HG03520 (cell line): ENCODE measurements around the gene TMPRSS12.
"Not testable (repeated sequence)": the region's sequence is repeated elsewhere in the genome, so short reads cannot be mapped to it uniquely, and the experiment has no call there.

Experiments
- ATAC-seq: cut with Tn5 transposase; IDR thresholded peaks from one replicate; pipeline ENCODE4 v1.9.1; 2021; ENCODE audit warnings: mild to moderate bottlenecking, moderate library complexity; ENCODE audit not compliant: unreplicated experiment

Gene TMPRSS12

GRCh38 chr12:50855679-50856078 is 13.0 kb downstream of the TMPRSS12 start:
- ATAC-seq: not testable (repeated sequence)

GRCh38 chr12:50859621-50860310 is 17.0 kb downstream of the TMPRSS12 start:
- no peak for ATAC-seq

GRCh38 chr12:50862316-50862715 is 19.6 kb downstream of the TMPRSS12 start:
- no peak for ATAC-seq

GRCh38 chr12:50865266-50865665 is 22.5 kb downstream of the TMPRSS12 start:
- ATAC-seq: no peak

- not testable (repeated sequence) for ATAC-seq
Measured at GRCh38 chr12:50868881-50869280, 26.2 kb downstream of the TMPRSS12 start.

GRCh38 chr12:50882563-50882962 is 39.8 kb downstream of the TMPRSS12 start:
- ATAC-seq: no peak

- ATAC-seq: no peak
Measured at GRCh38 chr12:50887191-50887590, 44.5 kb downstream of the TMPRSS12 start.

GRCh38 chr12:50888666-50889065 is 45.9 kb downstream of the TMPRSS12 start:
- ATAC-seq: no peak

GRCh38 chr12:50894241-50894640 is 51.5 kb downstream of the TMPRSS12 start:
- ATAC-seq: no peak

GRCh38 chr12:50901685-50902113 is 59.0 kb downstream of the TMPRSS12 start:
- ATAC-seq: no peak

- ATAC-seq: not testable (repeated sequence)
Measured at GRCh38 chr12:50908479-50908878, 65.8 kb downstream of the TMPRSS12 start.

- not testable (repeated sequence) for ATAC-seq
Measured at GRCh38 chr12:50912361-50912760, 69.6 kb downstream of the TMPRSS12 start.

- no peak for ATAC-seq
Measured at GRCh38 chr12:50913224-50913623, 70.5 kb downstream of the TMPRSS12 start.

GRCh38 chr12:50914872-50915484 is 72.3 kb downstream of the TMPRSS12 start:
- ATAC-seq: no peak

- no peak for ATAC-seq
Measured at GRCh38 chr12:50916292-50916691, 73.6 kb downstream of the TMPRSS12 start.

- no peak for ATAC-seq
Measured at GRCh38 chr12:50918584-50919316, 76.0 kb downstream of the TMPRSS12 start.

GRCh38 chr12:50922820-50923219 is 80.1 kb downstream of the TMPRSS12 start:
- no peak for ATAC-seq

GRCh38 chr12:50923361-50924130 is 80.8 kb downstream of the TMPRSS12 start:
- no peak for ATAC-seq

- ATAC-seq: no peak
Measured at GRCh38 chr12:50924131-50924438, 81.4 kb downstream of the TMPRSS12 start.

- peak; percentile 87 for ATAC-seq
Measured at GRCh38 chr12:50924439-50925341, 82.0 kb downstream of the TMPRSS12 start.
